ENCODE results near the gene ID4. TPM values are rescaled to one million over a fixed set of nuclear protein-coding genes. Genes with fewer than 3 reads are reported as not detected.
A peak's percentile ranks its signal among the peaks of the same experiment; 100 is the strongest.

The ID4 gene, protein sequence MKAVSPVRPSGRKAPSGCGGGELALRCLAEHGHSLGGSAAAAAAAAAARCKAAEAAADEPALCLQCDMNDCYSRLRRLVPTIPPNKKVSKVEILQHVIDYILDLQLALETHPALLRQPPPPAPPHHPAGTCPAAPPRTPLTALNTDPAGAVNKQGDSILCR
- 100 to 1,000 TPM in 1 of 7 donors, 10 to 100 TPM in 5, 1 to 10 TPM in 1; 9.9 to 169 (median 49.2) TPM for total RNA-seq
- polyA plus RNA-seq: 10 to 100 TPM; 40.6 to 63.9 TPM
- long read RNA-seq, donor 1, partial matches to known transcripts: 1 of 6 reads
- long read RNA-seq, donor 1, other reads (novel, unspliced or antisense): 3 of 6 reads
- long read RNA-seq, donor 2, transcript ID4-201 (3 exons, 2,344 nt): major isoform, 76 of 100 reads
- long read RNA-seq, donor 2, partial matches to known transcripts: 24 of 100 reads
- long read RNA-seq, donor 2, other reads (novel, unspliced or antisense): 0 of 100 reads
- long read RNA-seq, donor 3, transcript ID4-201 (3 exons, 2,344 nt): major isoform, 106 of 124 reads
- long read RNA-seq, donor 3, partial matches to known transcripts: 2 of 124 reads
- long read RNA-seq, donor 3, other reads (novel, unspliced or antisense): 16 of 124 reads

DNA sequence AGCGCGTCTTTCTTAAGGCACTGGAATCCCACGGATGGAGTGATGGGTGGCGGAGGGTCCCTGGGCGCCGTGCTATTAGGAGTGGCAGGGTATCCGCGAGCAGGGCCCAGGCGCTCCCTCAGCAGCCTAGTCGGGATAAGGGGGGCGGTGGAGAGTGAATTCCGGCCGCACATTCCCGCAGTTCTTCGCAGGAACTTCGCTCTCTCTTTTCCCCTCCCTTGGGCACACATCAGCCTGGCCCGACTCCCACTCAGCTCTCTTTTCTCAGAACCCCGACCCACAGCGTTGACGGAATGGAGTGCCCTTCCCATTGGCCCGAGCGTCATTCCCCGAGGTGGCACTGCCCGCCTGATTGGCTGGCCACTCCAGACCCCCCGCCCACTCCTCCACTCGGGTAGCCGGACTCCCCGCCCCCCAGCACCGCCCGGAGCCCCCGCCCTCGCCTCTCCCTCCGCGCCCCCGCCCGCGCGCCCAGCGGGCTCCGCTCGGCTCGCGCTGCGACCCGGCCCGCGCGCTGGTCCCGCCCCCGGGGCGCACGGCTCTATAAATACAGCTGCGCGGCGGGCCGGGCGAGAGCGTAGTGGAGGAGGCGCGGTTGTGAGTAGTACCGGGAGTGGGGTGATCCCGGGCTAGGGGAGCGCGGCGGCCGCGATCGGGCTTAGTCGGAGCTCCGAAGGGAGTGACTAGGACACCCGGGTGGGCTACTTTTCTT lies at the start of gene ID4:
Gene ID4, plus strand, starts transcription at position 572 of the 712 bp plus-strand sequence. CDS start 385 bp downstream, outside the sequence.
- DNase-seq: peak; percentile 87 to 96 (median 95)
- H3K9me3 ChIP-seq: no peaks in the 10 kb centered on the region
- no peaks in the 10 kb centered on the region for H3K27me3 ChIP-seq
- peak within 1 kb of the TSS; percentile 91 for H3K4me3 ChIP-seq
- H3K36me3 ChIP-seq: no peaks in the 10 kb centered on the region
- intact Hi-C loops (cut with DNase I): loop anchor here in 1 of 4 donors (5.0 kb wide), 1 partner anchor 35 kb away; no protein-coding TSS in a partner anchor
- H3K27ac ChIP-seq: peak within 1 kb of the TSS; percentile 65 to 88
- H3K4me1 ChIP-seq (ENCODE audit: insufficient read depth): no peaks in the 10 kb centered on the region
- TF ChIP-seq EP300 (IDR thresholded peaks at IDR 0.05) (no peak), POLR2A (IDR thresholded peaks at IDR 0.05) (peak; percentile 93)
- TF ChIP-seq, protein P1, sequence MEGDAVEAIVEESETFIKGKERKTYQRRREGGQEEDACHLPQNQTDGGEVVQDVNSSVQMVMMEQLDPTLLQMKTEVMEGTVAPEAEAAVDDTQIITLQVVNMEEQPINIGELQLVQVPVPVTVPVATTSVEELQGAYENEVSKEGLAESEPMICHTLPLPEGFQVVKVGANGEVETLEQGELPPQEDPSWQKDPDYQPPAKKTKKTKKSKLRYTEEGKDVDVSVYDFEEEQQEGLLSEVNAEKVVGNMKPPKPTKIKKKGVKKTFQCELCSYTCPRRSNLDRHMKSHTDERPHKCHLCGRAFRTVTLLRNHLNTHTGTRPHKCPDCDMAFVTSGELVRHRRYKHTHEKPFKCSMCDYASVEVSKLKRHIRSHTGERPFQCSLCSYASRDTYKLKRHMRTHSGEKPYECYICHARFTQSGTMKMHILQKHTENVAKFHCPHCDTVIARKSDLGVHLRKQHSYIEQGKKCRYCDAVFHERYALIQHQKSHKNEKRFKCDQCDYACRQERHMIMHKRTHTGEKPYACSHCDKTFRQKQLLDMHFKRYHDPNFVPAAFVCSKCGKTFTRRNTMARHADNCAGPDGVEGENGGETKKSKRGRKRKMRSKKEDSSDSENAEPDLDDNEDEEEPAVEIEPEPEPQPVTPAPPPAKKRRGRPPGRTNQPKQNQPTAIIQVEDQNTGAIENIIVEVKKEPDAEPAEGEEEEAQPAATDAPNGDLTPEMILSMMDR (IDR thresholded peaks at IDR 0.05): no peak
- WGBS, 3 donors: 1 to 6% (median 2%) methylated on average over 60 to 71 of the region's 71 CpGs

DNA sequence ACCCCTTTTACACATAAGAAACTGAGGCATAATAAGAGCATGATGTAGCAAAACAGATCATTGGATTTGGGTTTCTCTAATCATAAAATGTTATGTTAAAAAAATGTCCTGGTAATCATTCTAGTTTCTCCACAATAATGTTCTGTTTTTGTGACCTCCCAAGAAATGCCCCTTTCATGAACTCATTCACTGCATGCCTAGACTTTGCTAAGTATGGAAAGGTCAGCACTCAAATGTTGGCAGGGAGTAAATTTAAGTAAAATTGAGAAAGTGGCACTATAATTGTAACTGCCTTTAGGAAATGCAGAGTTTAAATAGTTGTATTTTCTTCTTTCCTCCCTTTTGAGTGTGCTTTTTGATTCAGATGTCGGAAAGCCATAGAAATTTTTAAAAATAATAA lies 48.5 kb upstream of the ID4 start:
- no peaks in the 10 kb centered on the region for H3K36me3 ChIP-seq
- TF ChIP-seq, protein P1 (IDR thresholded peaks at IDR 0.05): no peak
- TF ChIP-seq EP300 (IDR thresholded peaks at IDR 0.05) (no peak), POLR2A (IDR thresholded peaks at IDR 0.05) (no peak)
- intact Hi-C loops (cut with DNase I): no loop called here

DNA sequence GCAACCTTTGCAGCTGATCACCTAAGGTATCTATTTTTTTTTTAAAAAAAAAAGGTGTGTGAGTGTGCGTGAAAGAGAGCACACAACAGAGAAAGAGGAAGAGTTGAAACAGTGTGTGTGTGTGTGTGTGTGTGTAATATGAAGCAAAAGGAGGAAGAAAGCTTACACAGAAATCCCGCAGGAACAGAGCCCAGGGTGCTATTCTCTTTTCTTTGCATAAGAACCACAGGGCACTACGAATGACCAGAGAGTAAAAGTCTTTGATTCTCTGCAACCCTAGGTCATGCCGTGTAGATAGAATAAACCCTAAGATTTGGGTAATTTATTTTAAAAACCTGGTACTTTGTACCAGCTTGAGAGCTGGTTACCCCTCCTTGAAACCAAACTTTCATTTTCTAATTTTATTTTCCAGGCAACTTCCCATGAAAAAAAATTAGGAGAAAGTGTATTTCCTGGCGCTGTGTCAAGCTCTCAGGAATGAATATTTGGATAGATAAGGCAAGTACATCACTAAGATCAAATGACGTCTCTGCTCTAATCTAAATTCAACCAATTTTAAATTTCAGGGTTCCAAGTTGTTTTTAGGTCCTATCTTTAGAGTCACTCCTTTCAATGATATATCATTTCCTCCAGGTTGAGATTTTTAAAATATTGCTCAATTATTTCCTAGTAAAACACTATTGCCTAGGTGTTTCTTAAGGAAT lies 47.9 kb upstream of the ID4 start:
- Histone ChIP-seq H3K4me1 (ENCODE audit: insufficient read depth) (peaks cover 3% of the 10 kb centered on the region), H3K36me3 (no peaks in the 10 kb centered on the region), H3K4me3 (no peak overlapping the region), H3K27me3 (no peaks in the 10 kb centered on the region), H3K9me3 (no peaks in the 10 kb centered on the region), H3K27ac (no peak overlapping the region)
- no peak for DNase-seq
- intact Hi-C loops (cut with DNase I): no loop called here
- TF ChIP-seq, protein P1 (IDR thresholded peaks at IDR 0.05): no peak
- TF ChIP-seq EP300 (IDR thresholded peaks at IDR 0.05) (no peak), POLR2A (IDR thresholded peaks at IDR 0.05) (no peak)
- 45 to 57% (median 49%) methylated on average over 6 of the region's 6 CpGs for WGBS, 3 donors

More for the DNA sequence above, 48.5 kb upstream of the ID4 start:
- Histone ChIP-seq H3K27ac (no peak overlapping the region), H3K4me1 (ENCODE audit: insufficient read depth) (peaks cover 3% of the 10 kb centered on the region), H3K4me3 (no peak overlapping the region), H3K9me3 (no peaks in the 10 kb centered on the region), H3K27me3 (no peaks in the 10 kb centered on the region)
- 67 to 70% (median 68%) methylated on average over 1 of the region's 1 CpG for WGBS, 3 donors
- no peak for DNase-seq

DNA sequence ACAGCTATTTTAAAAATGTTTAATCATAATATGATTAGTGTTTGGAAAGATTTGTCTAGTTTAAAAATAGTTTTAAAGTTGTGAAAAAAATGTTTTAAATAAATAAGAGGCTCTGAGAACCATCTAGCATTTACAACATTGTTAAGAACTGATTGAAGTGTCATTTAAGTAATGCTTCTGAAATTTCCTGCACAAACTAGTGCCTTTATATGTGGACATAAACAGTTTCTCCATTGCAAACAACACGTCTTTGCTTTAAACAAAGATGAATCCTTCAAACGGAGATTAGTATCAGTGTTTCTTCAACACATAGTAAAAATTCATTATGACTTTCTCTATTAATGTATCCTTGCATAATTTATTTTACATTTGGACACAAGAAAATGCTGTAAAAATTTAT lies 45.9 kb upstream of the ID4 start:
- no peak for DNase-seq
- Histone ChIP-seq H3K9me3 (no peaks in the 10 kb centered on the region), H3K36me3 (no peaks in the 10 kb centered on the region), H3K4me1 (ENCODE audit: insufficient read depth) (peaks cover 3% of the 10 kb centered on the region), H3K27me3 (no peaks in the 10 kb centered on the region), H3K27ac (no peak overlapping the region), H3K4me3 (no peak overlapping the region)
- 15 to 36% (median 36%) methylated on average over 2 of the region's 2 CpGs for WGBS, 3 donors
- TF ChIP-seq POLR2A (IDR thresholded peaks at IDR 0.05) (no peak), EP300 (IDR thresholded peaks at IDR 0.05) (no peak)
- TF ChIP-seq, protein P1 (IDR thresholded peaks at IDR 0.05): no peak
- intact Hi-C loops (cut with DNase I): no loop called here

Measured in ovary (tissue), 10 donors.